GM15510 (cell line): ENCODE data around the gene MRAP2.

Source experiments
- POLR2A ChIP-seq: IDR thresholded peaks from 3 replicates; pipeline ENCODE4 v1.6.1; 2011; ENCODE audit warnings: borderline replicate concordance; ENCODE audit not compliant: insufficient read length; ENCODE audit errors: extremely low read depth

The MRAP2 gene

GRCh38 chr6:84057908-84058307, 24.3 kb downstream of the MRAP2 start:
- TF ChIP-seq POLR2A = no peak

GRCh38 chr6:84059082-84059481, 25.5 kb downstream of the MRAP2 start:
- TF ChIP-seq POLR2A = no peak

GRCh38 chr6:84061174-84061573, 27.6 kb downstream of the MRAP2 start:
- no peak for TF ChIP-seq POLR2A

- no peak for TF ChIP-seq POLR2A
Observed at GRCh38 chr6:84061613-84062398, 28.2 kb downstream of the MRAP2 start.

- no peak for TF ChIP-seq POLR2A
Observed at GRCh38 chr6:84062519-84063154, 29.1 kb downstream of the MRAP2 start.

- no peak for TF ChIP-seq POLR2A
Observed at GRCh38 chr6:84065693-84066290, 32.2 kb downstream of the MRAP2 start.

- no peak for TF ChIP-seq POLR2A
Observed at GRCh38 chr6:84066536-84066935, 33.0 kb downstream of the MRAP2 start.

GRCh38 chr6:84072442-84072997, 38.9 kb downstream of the MRAP2 start:
- TF ChIP-seq POLR2A = no peak

GRCh38 chr6:84074988-84075781, 41.6 kb downstream of the MRAP2 start:
- TF ChIP-seq POLR2A = no peak

- no peak for TF ChIP-seq POLR2A
Observed at GRCh38 chr6:84077645-84078044, 44.1 kb downstream of the MRAP2 start.

- TF ChIP-seq POLR2A = no peak
Observed at GRCh38 chr6:84078335-84078734, 44.8 kb downstream of the MRAP2 start.

GRCh38 chr6:84081222-84081621, 47.6 kb downstream of the MRAP2 start:
- no peak for TF ChIP-seq POLR2A

- TF ChIP-seq POLR2A = no peak
Observed at GRCh38 chr6:84082689-84083265, 49.2 kb downstream of the MRAP2 start.

- TF ChIP-seq POLR2A = no peak
Observed at GRCh38 chr6:84086056-84086455, 52.5 kb downstream of the MRAP2 start.

GRCh38 chr6:84086545-84087429, 53.2 kb downstream of the MRAP2 start:
- TF ChIP-seq POLR2A = no peak
